GM12878 (cell line): Measurements from ENCODE around the gene KCNQ1. TPM values are rescaled to one million over a fixed set of nuclear protein-coding genes. Genes with fewer than 3 reads are reported as not detected.

Source experiments
- ATAC-seq: fragments of 200-7000 bp; cut with Tn5 transposase; 3 replicates; pipeline ENCODE4 v1.9.1; 2020; ENCODE audit warnings: mild to moderate bottlenecking, moderate library complexity
- BruUV-seq: library from RNA; stranded (reverse); fragments of 400-500 nt; replicated peaks from 2 replicates; lab custom pipeline; 2021; lab: Mats Ljungman, UMichigan
- CTCF ChIA-PET: fragments of 300-600 bp; sonication (Branson Sonifier 250); formaldehyde crosslinking; extraction: SDS; loops from one replicate; lab custom pipeline; 2021; ENCODE audit warnings: inconsistent platforms; lab: Yijun Ruan, JAX
- POLR2A ChIA-PET: fragments of 350-600 bp; formaldehyde crosslinking; extraction: SDS; loops from one replicate; lab custom pipeline; 2021; ENCODE audit warnings: inconsistent platforms; lab: Charles Lee
- RAD21 ChIA-PET: fragments of 300-600 bp; sonication (Branson Sonifier 250); formaldehyde crosslinking; loops from one replicate; lab custom pipeline; 2023; ENCODE audit warnings: antibody characterized with exemption; ENCODE audit not compliant: unreplicated experiment; lab: Charles Lee
- SMC1A ChIA-PET: fragments of 300-600 bp; sonication (Branson Sonifier 250); formaldehyde crosslinking; loops from one replicate; lab custom pipeline; 2023; ENCODE audit not compliant: unreplicated experiment, uncharacterized antibody; lab: Charles Lee
- DNase-seq: peaks from one replicate; pipeline ENCODE4 v3.0.0-alpha.2; 2011; ENCODE audit warnings: low read depth, low spot score
- FAIRE-seq: peaks from 3 replicates; lab custom pipeline; 2011; peaks lifted over from hg19 to GRCh38; lab: Jason Lieb, UNC
- H2AFZ ChIP-seq: 2 replicates; pipeline ENCODE4 v1.6.0; 2011; ENCODE audit warnings: low read depth, low read length, control low read depth; ENCODE audit not compliant: control insufficient read depth
- H3K27ac ChIP-seq: 2 replicates; pipeline ENCODE4 v1.5.1; 2011; ENCODE audit warnings: control low read depth; ENCODE audit not compliant: control insufficient read depth, insufficient read depth
- H3K27me3 ChIP-seq, 2 experiments: replicated peaks in 1 of 2; 2 replicates each; pipeline versions ENCODE4 v1.6.0 to v1.6.1; 2011; ENCODE audit warnings: low read length in 1 of 2; ENCODE audit not compliant: control insufficient read depth in 2 of 2, insufficient read depth in 2 of 2
- H3K36me3 ChIP-seq, 2 experiments: 2 replicates each; pipeline ENCODE4 v1.5.1; 2011; ENCODE audit warnings: low read length in 1 of 2; ENCODE audit not compliant: control insufficient read depth in 2 of 2, insufficient read depth in 2 of 2
- H3K4me1 ChIP-seq: 2 replicates; pipeline ENCODE4 v1.6.1; 2011; ENCODE audit warnings: mild to moderate bottlenecking, low read length, moderate library complexity, mixed read lengths; ENCODE audit not compliant: control insufficient read depth, insufficient read depth
- H3K4me2 ChIP-seq: 2 replicates; pipeline ENCODE4 v1.6.0; 2011; ENCODE audit warnings: control low read depth; ENCODE audit not compliant: control insufficient read depth, insufficient read depth
- H3K4me3 ChIP-seq: fragments of 200-600 bp; sonication (generic); 2 replicates; pipeline ENCODE4 v1.5.1; 2016
- H3K79me2 ChIP-seq: 2 replicates; pipeline ENCODE4 v1.6.0; 2011; ENCODE audit warnings: low read length; ENCODE audit not compliant: control insufficient read depth, insufficient read depth
- H3K9ac ChIP-seq: 2 replicates; pipeline ENCODE4 v1.8.0; 2011; ENCODE audit warnings: low read length, control low read depth, mixed read lengths; ENCODE audit not compliant: control insufficient read depth, insufficient read depth
- H3K9me3 ChIP-seq: replicated peaks from 3 replicates; pipeline ENCODE4 v1.5.1; 2011; ENCODE audit warnings: mild to moderate bottlenecking, low read length; ENCODE audit not compliant: control insufficient read depth, insufficient read depth
- H4K20me1 ChIP-seq: 2 replicates; pipeline ENCODE4 v1.6.0; 2011; ENCODE audit not compliant: control insufficient read depth, insufficient read depth
- BHLHE40 ChIP-seq, 2 experiments: fragments of 450-650 bp in 1 of 2; IDR thresholded peaks; 2 replicates each; pipeline ENCODE4 v1.6.1; 2011 to 2017; ENCODE audit warnings: low read depth in 2 of 2, borderline replicate concordance in 1 of 2, improper control_type of control experiment in 1 of 2, low read length in 1 of 2, mild to moderate bottlenecking in 1 of 2
- DPF2 ChIP-seq: fragments of 450-650 bp; IDR thresholded peaks from 2 replicates; pipeline ENCODE4 v1.6.1; 2017; ENCODE audit warnings: mild to moderate bottlenecking
- HCFC1 ChIP-seq: fragments of 150-350 bp; IDR thresholded peaks from 2 replicates; pipeline ENCODE4 v1.6.1; 2014; ENCODE audit warnings: low read length
- HDAC2 ChIP-seq: fragments of 200-600 bp; sonication (generic); IDR thresholded peaks from 2 replicates; pipeline ENCODE4 v1.6.1; 2017
- KDM1A ChIP-seq: fragments of 200-600 bp; sonication (generic); IDR thresholded peaks from 2 replicates; pipeline ENCODE4 v1.6.1; 2016; ENCODE audit warnings: borderline replicate concordance
- MYC ChIP-seq: IDR thresholded peaks from 2 replicates; pipeline ENCODE4 v1.6.1; 2011; ENCODE audit warnings: mild to moderate bottlenecking, low read length, moderate library complexity, inconsistent platforms; ENCODE audit not compliant: insufficient read depth, insufficient replicate concordance, insufficient read length, severe bottlenecking
- TARDBP ChIP-seq: IDR thresholded peaks from 2 replicates; pipeline ENCODE4 v1.6.1; 2016; ENCODE audit warnings: borderline replicate concordance
- TBL1XR1 ChIP-seq: IDR thresholded peaks from 2 replicates; pipeline ENCODE4 v1.6.1; 2012; ENCODE audit warnings: low read depth, low read length, improper control_type of control experiment
- WRNIP1 ChIP-seq: IDR thresholded peaks from 2 replicates; pipeline ENCODE4 v1.6.1; 2011; ENCODE audit warnings: low read depth, low read length, improper control_type of control experiment, borderline replicate concordance
- ZBTB11 ChIP-seq: fragments of 450-650 bp; formaldehyde crosslinking; IDR thresholded peaks from 2 replicates; pipeline ENCODE4 v1.5.0; 2022; ENCODE audit warnings: mild to moderate bottlenecking, missing genetic modification characterization
- ZBTB33 ChIP-seq: fragments of 450-650 bp; IDR thresholded peaks from 2 replicates; pipeline ENCODE4 v1.6.1; 2017; ENCODE audit warnings: mild to moderate bottlenecking
- ZNF207 ChIP-seq: fragments of 450-650 bp; IDR thresholded peaks from 2 replicates; pipeline ENCODE4 v1.6.1; 2014; ENCODE audit warnings: antibody characterized with exemption, mild to moderate bottlenecking, borderline replicate concordance
- ZSCAN29 ChIP-seq: fragments of 450-650 bp; IDR thresholded peaks from 2 replicates; pipeline ENCODE4 v1.6.1; 2017; ENCODE audit warnings: mild to moderate bottlenecking, moderate library complexity
- WGBS: methylation state at CpG from one replicate; pipeline ENCODE4 v1.1.6; 2016; ENCODE audit warnings: low lambda C conversion rate; ENCODE audit not compliant: insufficient replicate concordance, insufficient coverage; ENCODE audit errors: missing lambda C conversion rate; 5-methylcytosine and 5-hydroxymethylcytosine counted together
- in situ Hi-C: fragments of 300-500 bp; cut with MboI; formaldehyde crosslinking; loops from 9 replicates; pipeline ENCODE4 v1.14.3; 2018; ENCODE audit warnings: mixed read lengths
- intact Hi-C: fragments of 100-400 bp; cut with micrococcal nuclease; formaldehyde crosslinking; loops from one replicate; pipeline ENCODE4 v1.14.2; 2022; ENCODE audit not compliant: unreplicated experiment
- polyA plus RNA-seq, 11 experiments: library from polyadenylated mRNA; depleted of rRNA in 4 of 11; unstranded in 6 of 11; stranded (reverse) in 5 of 11; fragments of >200 nt; fragmentation: Nextera tagmentation in 4 of 11; fragmentation: Illumina TruSeq in 1 of 11; extraction: Ambion mirVana in 4 of 11; extraction: Trizol in 1 of 11; gene quantifications; 1 replicate in 1 of 11; 2 replicates in 10 of 11; pipeline versions ENCODE4 v1.2.1 to v1.2.3, GENCODE V29; 2011 to 2016; ENCODE audit warnings: inconsistent platforms in 2 of 11, missing spikeins in 2 of 11, low read depth in 1 of 11
- total RNA-seq, 4 experiments: library from RNA; depleted of rRNA in 3 of 4; stranded (reverse); fragments of >200 nt in 3 of 4; fragmentation: Illumina TruSeq in 1 of 4; extraction: Trizol in 1 of 4; gene quantifications; 2 replicates each; pipeline versions ENCODE4 v1.2.1 to v1.2.3, GENCODE V29; 2013 to 2021

KCNQ1 gene
- total and polyA plus RNA-seq, 10 of the 15 experiments (the other 5 are each of a cell fraction or from before 2014, with no cell fraction given) = 0.03 to 0.15 (median 0.12) TPM; not detected in 7

GRCh38 chr11:2433106-2433925, 11.5 kb upstream of the KCNQ1 start:
- RAD21 ChIA-PET = no interaction called here
- Histone ChIP-seq H3K4me2 (no peak overlapping the region), H3K9me3 (no peaks in the 10 kb centered on the region; the same call in 2 of the 3 replicates), H3K36me3 (no peaks in the 10 kb centered on the region), H3K27me3 (no peaks in the 10 kb centered on the region), H3K79me2 (no peaks in the 10 kb centered on the region), H3K4me3 (no peak overlapping the region), H3K9ac (no peak overlapping the region), H4K20me1 (no peaks in the 10 kb centered on the region), H3K4me1 (no peaks in the 10 kb centered on the region), H3K27ac (no peak overlapping the region), H2AFZ (no peak overlapping the region)
- POLR2A ChIA-PET = no interaction called here
- SMC1A ChIA-PET = no interaction called here
- CTCF ChIA-PET = no interaction called here
- DNase-seq = no peak
- no peak for FAIRE-seq
- TF ChIP-seq KDM1A (no peak), DPF2 (no peak), TBL1XR1 (no peak), HDAC2 (no peak)
- 53% methylated on average over 22 of the region's 22 CpGs for WGBS
- no TSS peak for BruUV-seq
- in situ Hi-C loops = no loop called here
- intact Hi-C loops = no loop called here
- no peak for ATAC-seq

- Histone ChIP-seq H3K4me1 (no peaks in the 10 kb centered on the region), H3K27me3 (no peaks in the 10 kb centered on the region), H3K9ac (no peak overlapping the region), H3K27ac (no peak overlapping the region), H3K9me3 (no peaks in the 10 kb centered on the region; the same call in 2 of the 3 replicates), H3K4me3 (no peak overlapping the region), H3K79me2 (no peaks in the 10 kb centered on the region), H3K36me3 (no peaks in the 10 kb centered on the region), H3K4me2 (no peak overlapping the region), H2AFZ (no peak overlapping the region), H4K20me1 (no peaks in the 10 kb centered on the region)
- WGBS = 50% methylated on average over 8 of the region's 8 CpGs
- BruUV-seq = no TSS peak
- CTCF ChIA-PET = no interaction called here
- DNase-seq (no peak), ATAC-seq (no peak), FAIRE-seq (no peak)
- in situ Hi-C loops (no loop called here), intact Hi-C loops (no loop called here)
- RAD21 ChIA-PET = no interaction called here
- SMC1A ChIA-PET = no interaction called here
- POLR2A ChIA-PET = no interaction called here
- TF ChIP-seq TARDBP (no peak), ZBTB11 (no peak), ZBTB33 (no peak), ZSCAN29 (no peak), ZNF207 (no peak), BHLHE40 (IDR thresholded peaks at IDR 0.05; ENCODE audit: borderline replicate concordance in 1 of 2, low read depth in 2 of 2, low read length in 1 of 2) (no peak), MYC (no peak), WRNIP1 (no peak), HCFC1 (no peak)
These were observed 10.8 kb upstream of the KCNQ1 start for GRCh38 chr11:2434008-2434407.
